ENCODE measurements around the gene INTS7. TPM values are rescaled to one million over a fixed set of nuclear protein-coding genes. Genes with fewer than 3 reads are reported as not detected.

INTS7 gene
- total RNA-seq, 1 experiment from 2014 or later, result 35.5 TPM

GRCh38 chr1:212074313-212074712 lies 39.0 kb upstream of the INTS7 start:
- no peaks in the 10 kb centered on the region for H3K9me3 ChIP-seq (ENCODE audit: control insufficient read depth, insufficient read depth, low read depth, low read length)
- no peaks in the 10 kb centered on the region for H3K27me3 ChIP-seq (ENCODE audit: control insufficient read depth, insufficient read depth, low read length)
- no peaks in the 10 kb centered on the region for H3K4me1 ChIP-seq (ENCODE audit: control insufficient read depth, insufficient read depth, low read length)
- intact Hi-C loops (cut with micrococcal nuclease; ENCODE audit: unreplicated experiment) (no loop called here), in situ Hi-C loops (cut with HindIII; ENCODE audit: low pct_unique_long_range_greater_than_20kb, low sequenced_read_pairs) (no loop called here)
- DNase-seq (ENCODE audit: low read depth, low spot score), result no peak
- CTCF ChIA-PET, result no interaction called here
- no peak overlapping the region for H3K27ac ChIP-seq (ENCODE audit: low read length)
- POLR2A ChIA-PET, result no interaction called here
- ATAC-seq, result no peak
- no TSS peak for BruUV-seq (replicated peaks)
- H3K4me3 ChIP-seq (ENCODE audit: low read depth in 2 of 2, low read length in 2 of 2), result no peak overlapping the region
- peaks cover 30% of the 10 kb centered on the region; the same call in 1 of the 2 replicates for H3K36me3 ChIP-seq (ENCODE audit: control insufficient read depth, insufficient read depth, low read length)
- TF ChIP-seq POLR2AphosphoS5 (IDR thresholded peaks at IDR 0.05; ENCODE audit: low read depth, low read length), result no peak
- no peak for TF ChIP-seq SIN3A (IDR thresholded peaks at IDR 0.05; ENCODE audit: borderline replicate concordance, insufficient read depth, low read depth, low read length)

GRCh38 chr1:212073490-212073889 lies 38.1 kb upstream of the INTS7 start:
- no peak overlapping the region for H3K27ac ChIP-seq (ENCODE audit: low read length)
- peaks cover 26% of the 10 kb centered on the region; the same call in 1 of the 2 replicates for H3K36me3 ChIP-seq (ENCODE audit: control insufficient read depth, insufficient read depth, low read length)
- no peaks in the 10 kb centered on the region for H3K27me3 ChIP-seq (ENCODE audit: control insufficient read depth, insufficient read depth, low read length)
- H3K4me3 ChIP-seq (ENCODE audit: low read depth in 2 of 2, low read length in 2 of 2), result no peak overlapping the region
- ChIA-PET POLR2A (no interaction called here), CTCF (no interaction called here)
- no peak for ATAC-seq
- in situ Hi-C loops (cut with HindIII; ENCODE audit: low pct_unique_long_range_greater_than_20kb, low sequenced_read_pairs) (no loop called here), intact Hi-C loops (cut with micrococcal nuclease; ENCODE audit: unreplicated experiment) (no loop called here)
- DNase-seq (ENCODE audit: low read depth, low spot score), result no peak
- H3K9me3 ChIP-seq (ENCODE audit: control insufficient read depth, insufficient read depth, low read depth, low read length), result no peaks in the 10 kb centered on the region
- H3K4me1 ChIP-seq (ENCODE audit: control insufficient read depth, insufficient read depth, low read length), result no peaks in the 10 kb centered on the region
- BruUV-seq (replicated peaks), result no TSS peak
- no peak for TF ChIP-seq POLR2AphosphoS5 (IDR thresholded peaks at IDR 0.05; ENCODE audit: low read depth, low read length)
- TF ChIP-seq SIN3A (IDR thresholded peaks at IDR 0.05; ENCODE audit: borderline replicate concordance, insufficient read depth, low read depth, low read length), result no peak
- no peak for TF ChIP-seq TCF7L2 (IDR thresholded peaks at IDR 0.05; ENCODE audit: low read depth, low read length)
- TF ChIP-seq, protein P1, sequence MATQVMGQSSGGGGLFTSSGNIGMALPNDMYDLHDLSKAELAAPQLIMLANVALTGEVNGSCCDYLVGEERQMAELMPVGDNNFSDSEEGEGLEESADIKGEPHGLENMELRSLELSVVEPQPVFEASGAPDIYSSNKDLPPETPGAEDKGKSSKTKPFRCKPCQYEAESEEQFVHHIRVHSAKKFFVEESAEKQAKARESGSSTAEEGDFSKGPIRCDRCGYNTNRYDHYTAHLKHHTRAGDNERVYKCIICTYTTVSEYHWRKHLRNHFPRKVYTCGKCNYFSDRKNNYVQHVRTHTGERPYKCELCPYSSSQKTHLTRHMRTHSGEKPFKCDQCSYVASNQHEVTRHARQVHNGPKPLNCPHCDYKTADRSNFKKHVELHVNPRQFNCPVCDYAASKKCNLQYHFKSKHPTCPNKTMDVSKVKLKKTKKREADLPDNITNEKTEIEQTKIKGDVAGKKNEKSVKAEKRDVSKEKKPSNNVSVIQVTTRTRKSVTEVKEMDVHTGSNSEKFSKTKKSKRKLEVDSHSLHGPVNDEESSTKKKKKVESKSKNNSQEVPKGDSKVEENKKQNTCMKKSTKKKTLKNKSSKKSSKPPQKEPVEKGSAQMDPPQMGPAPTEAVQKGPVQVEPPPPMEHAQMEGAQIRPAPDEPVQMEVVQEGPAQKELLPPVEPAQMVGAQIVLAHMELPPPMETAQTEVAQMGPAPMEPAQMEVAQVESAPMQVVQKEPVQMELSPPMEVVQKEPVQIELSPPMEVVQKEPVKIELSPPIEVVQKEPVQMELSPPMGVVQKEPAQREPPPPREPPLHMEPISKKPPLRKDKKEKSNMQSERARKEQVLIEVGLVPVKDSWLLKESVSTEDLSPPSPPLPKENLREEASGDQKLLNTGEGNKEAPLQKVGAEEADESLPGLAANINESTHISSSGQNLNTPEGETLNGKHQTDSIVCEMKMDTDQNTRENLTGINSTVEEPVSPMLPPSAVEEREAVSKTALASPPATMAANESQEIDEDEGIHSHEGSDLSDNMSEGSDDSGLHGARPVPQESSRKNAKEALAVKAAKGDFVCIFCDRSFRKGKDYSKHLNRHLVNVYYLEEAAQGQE (IDR thresholded peaks at IDR 0.05; ENCODE audit: insufficient read depth in 1 of 2, low read depth in 2 of 2, low read length in 1 of 2), result no peak
- TF ChIP-seq, protein P2, sequence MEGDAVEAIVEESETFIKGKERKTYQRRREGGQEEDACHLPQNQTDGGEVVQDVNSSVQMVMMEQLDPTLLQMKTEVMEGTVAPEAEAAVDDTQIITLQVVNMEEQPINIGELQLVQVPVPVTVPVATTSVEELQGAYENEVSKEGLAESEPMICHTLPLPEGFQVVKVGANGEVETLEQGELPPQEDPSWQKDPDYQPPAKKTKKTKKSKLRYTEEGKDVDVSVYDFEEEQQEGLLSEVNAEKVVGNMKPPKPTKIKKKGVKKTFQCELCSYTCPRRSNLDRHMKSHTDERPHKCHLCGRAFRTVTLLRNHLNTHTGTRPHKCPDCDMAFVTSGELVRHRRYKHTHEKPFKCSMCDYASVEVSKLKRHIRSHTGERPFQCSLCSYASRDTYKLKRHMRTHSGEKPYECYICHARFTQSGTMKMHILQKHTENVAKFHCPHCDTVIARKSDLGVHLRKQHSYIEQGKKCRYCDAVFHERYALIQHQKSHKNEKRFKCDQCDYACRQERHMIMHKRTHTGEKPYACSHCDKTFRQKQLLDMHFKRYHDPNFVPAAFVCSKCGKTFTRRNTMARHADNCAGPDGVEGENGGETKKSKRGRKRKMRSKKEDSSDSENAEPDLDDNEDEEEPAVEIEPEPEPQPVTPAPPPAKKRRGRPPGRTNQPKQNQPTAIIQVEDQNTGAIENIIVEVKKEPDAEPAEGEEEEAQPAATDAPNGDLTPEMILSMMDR (IDR thresholded peaks at IDR 0.05), result no peak

DNA sequence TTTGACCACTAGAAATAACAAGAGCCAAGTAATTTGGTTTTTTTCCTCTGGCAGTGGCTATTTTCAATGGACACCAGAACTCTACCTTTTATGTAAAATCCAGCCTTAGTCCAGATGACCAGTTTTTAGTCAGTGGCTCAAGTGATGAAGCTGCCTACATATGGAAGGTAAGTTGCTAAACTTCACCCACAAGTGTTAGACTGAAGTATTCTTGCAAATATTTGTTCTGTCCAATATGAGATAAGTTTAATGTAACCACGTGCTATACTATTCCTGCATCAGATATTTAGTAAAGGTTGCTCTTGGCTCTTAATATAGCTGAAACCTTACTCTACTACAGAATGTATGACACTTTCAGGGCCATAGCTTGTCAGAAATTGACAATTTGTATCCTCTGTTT lies 36.7 kb upstream of the INTS7 start:
- H3K4me3 ChIP-seq (ENCODE audit: low read depth in 2 of 2, low read length in 2 of 2), result no peak overlapping the region
- peaks cover 23% of the 10 kb centered on the region; the same call in 1 of the 2 replicates for H3K36me3 ChIP-seq (ENCODE audit: control insufficient read depth, insufficient read depth, low read length)
- H3K27ac ChIP-seq (ENCODE audit: low read length), result no peak overlapping the region
- no peaks in the 10 kb centered on the region for H3K27me3 ChIP-seq (ENCODE audit: control insufficient read depth, insufficient read depth, low read length)
- intact Hi-C loops (cut with micrococcal nuclease; ENCODE audit: unreplicated experiment), result no loop called here
- ChIA-PET POLR2A (interaction anchor here (0.6 kb wide), 1 partner anchor 78 kb away, joined by 12 read pairs; no protein-coding TSS in a partner anchor), CTCF (interaction anchor here (1.4 kb wide), 1 partner anchor 221 kb away, joined by 6 read pairs; no protein-coding TSS in a partner anchor)
- BruUV-seq (replicated peaks), result no TSS peak
- TF ChIP-seq, protein P1 (IDR thresholded peaks at IDR 0.05; ENCODE audit: insufficient read depth in 1 of 2, low read depth in 2 of 2, low read length in 1 of 2), result no peak
- TF ChIP-seq, protein P2 (IDR thresholded peaks at IDR 0.05), result no peak
- TF ChIP-seq TCF7L2 (IDR thresholded peaks at IDR 0.05; ENCODE audit: low read depth, low read length), result no peak
- no peak for TF ChIP-seq SIN3A (IDR thresholded peaks at IDR 0.05; ENCODE audit: borderline replicate concordance, insufficient read depth, low read depth, low read length)
- no peak for TF ChIP-seq POLR2AphosphoS5 (IDR thresholded peaks at IDR 0.05; ENCODE audit: low read depth, low read length)
- no peaks in the 10 kb centered on the region for H3K9me3 ChIP-seq (ENCODE audit: control insufficient read depth, insufficient read depth, low read depth, low read length)
- ATAC-seq (no peak), DNase-seq (ENCODE audit: low read depth, low spot score) (no peak)
- H3K4me1 ChIP-seq (ENCODE audit: control insufficient read depth, insufficient read depth, low read length), result no peaks in the 10 kb centered on the region
- in situ Hi-C loops (cut with HindIII; ENCODE audit: low pct_unique_long_range_greater_than_20kb, low sequenced_read_pairs), result no loop called here
